ENCODE results near the gene RDH5.

Gene RDH5

DNA sequence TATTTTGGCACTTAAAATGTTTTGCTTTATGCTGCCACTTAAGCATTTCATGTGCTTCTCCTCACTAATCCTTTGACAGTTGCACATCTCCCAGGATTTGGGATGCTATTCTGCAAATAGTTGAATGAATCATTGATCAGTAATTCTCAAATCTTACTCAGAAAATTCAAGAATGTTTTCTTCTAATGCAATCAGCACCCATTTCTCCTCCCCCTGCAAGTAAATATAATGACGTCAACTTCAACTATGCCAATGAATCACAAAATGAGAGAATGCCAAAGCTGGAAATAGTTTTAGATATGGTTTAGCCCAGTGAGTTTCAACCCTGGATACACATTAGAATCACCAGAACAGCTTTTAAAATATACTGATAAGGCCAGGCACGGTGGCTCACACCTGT, 6.5 kb upstream of the RDH5 start:
- no peak for DNase-seq

DNA sequence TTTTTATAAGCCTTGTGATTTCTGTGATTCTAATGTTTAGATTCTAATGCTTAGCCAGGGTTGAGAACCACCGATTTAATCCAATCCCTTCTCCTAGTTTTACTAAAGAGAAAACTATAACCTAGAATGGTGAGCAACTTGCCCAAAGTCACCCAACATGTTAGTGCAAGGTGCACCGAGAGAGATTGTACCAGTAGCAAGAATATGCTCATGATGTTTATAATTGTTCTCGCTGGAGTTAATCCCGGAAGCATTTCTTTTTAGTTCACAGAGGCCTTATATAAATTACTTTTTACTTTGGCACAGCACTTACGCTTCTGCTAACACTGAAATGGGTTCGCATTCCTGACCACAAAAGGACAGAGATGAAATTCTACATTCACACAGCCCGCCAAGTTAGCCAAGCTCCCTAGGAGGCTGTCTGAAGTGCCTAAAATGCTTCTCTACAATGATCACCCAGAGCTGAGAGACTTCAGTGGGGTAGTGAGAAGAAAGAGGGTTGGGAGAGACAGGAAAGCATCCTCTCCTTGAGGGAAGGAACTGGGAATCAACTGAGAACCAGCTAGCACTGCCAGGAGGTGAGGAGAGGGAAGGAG, 4.9 kb upstream of the RDH5 start:
- no peak for DNase-seq

DNA sequence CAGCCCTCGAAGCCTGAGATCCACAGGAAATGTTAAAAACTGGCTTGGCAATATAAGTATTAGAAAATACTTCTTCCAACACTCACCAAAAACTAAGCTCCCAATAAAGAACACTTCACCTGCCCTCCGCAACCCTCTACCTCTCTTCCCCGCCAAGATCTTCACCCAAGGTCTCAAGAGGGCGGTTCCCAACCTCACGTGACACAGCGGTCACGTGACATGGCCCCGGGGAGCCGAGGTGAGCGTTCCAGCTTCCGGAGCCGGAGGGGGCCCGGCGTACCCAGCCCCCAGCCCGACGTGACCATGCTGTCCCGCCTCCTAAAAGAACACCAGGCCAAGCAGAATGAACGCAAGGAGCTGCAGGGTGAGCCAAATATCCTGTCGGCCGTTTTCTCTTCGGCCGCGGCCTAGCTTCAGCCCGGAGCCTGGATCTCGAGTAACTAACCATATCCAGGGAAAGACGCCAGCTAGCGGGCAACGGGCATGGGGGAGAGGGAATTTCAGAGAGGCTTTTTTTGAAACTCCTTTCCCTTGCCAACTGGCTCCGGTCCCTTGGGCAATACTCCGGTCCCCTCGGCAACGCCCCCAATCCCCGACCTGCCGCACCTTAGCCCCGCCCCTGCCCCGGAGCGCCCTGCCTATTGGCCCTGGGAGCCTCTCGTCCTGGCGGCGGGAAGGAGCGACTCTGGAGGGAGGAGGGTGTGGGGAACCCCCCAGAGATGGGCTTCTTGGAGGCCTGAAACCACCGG, 4.2 kb upstream of the RDH5 start, which contains the start of gene BLOC1S1:
TSS of gene BLOC1S1 (plus strand) at position 214 of the 749 bp plus-strand sequence. CDS start at position 220, 6 bp downstream.
- peak; percentile 82 to 92 (median 86) for DNase-seq

DNA sequence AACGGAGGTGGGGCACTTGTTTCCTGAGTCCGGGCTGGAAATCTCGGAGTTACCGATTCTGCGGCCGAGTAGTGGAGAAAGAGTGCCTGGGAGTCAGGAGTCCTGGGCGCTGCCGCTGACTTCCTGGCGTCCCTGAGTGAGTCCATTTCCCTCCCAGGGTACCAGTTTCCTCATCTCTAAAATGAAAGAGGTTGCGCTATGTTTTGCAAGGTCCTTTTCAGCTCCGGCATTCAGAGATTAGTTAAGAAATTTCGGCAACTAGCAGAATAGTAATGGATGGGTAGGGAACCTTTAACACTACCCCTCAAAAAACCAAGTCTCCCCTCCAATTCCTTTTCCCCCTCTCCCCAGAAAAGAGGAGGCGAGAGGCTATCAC, 3.6 kb upstream of the RDH5 start:
- no peak for DNase-seq

GRCh38 chr12:55717011-55718007, 2.9 kb upstream of the RDH5 start:
- DNase-seq = no peak

- no peak for DNase-seq
These were observed 2.2 kb upstream of the RDH5 start for GRCh38 chr12:55718015-55718414.

- DNase-seq = no peak
These were observed 1.4 kb upstream of the RDH5 start for GRCh38 chr12:55718624-55719275.

- DNase-seq = no peak
These were observed 822 bp upstream of the RDH5 start for GRCh38 chr12:55719371-55719770.

DNA sequence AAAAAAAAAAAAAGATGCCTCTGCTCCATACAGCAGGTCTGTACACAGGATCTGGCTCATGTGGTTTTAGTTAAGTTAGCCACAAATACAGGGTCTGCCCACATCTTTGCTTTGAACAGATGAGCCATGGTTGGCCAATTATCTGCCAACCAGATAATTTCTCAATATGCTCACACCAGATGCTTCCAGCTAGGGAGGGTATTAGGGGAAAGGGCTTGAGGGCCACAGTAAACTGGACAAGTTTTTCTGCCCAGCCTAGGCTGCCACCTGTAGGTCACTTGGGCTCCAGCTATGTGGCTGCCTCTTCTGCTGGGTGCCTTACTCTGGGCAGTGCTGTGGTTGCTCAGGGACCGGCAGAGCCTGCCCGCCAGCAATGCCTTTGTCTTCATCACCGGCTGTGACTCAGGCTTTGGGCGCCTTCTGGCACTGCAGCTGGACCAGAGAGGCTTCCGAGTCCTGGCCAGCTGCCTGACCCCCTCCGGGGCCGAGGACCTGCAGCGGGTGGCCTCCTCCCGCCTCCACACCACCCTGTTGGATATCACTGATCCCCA, 776 bp downstream of the RDH5 start:
- no peak for DNase-seq

GRCh38 chr12:55721601-55722213, 1.5 kb downstream of the RDH5 start:
- no peak for DNase-seq

DNA sequence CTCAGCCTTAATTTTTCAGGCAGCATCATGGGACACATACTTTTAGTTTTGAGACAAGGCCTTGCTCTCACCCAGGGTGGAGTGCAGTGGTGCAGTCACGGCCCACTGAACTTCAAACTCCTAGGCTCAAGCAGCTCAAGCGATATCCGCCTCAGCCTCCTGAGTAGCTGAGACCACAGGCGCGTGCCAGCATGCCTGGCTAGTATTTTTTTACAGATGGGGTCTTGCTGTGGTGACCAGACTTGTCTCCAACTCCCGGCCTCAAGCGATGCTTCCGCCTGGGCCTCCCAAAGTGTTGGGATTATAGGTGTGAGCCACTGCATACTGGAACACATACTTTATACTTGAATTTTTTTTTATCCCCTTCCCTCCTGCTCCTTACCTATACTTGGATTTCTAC, 2.8 kb downstream of the RDH5 start:
- DNase-seq = no peak

GRCh38 chr12:55723516-55724225, 3.5 kb downstream of the RDH5 start:
- DNase-seq = no peak

DNA sequence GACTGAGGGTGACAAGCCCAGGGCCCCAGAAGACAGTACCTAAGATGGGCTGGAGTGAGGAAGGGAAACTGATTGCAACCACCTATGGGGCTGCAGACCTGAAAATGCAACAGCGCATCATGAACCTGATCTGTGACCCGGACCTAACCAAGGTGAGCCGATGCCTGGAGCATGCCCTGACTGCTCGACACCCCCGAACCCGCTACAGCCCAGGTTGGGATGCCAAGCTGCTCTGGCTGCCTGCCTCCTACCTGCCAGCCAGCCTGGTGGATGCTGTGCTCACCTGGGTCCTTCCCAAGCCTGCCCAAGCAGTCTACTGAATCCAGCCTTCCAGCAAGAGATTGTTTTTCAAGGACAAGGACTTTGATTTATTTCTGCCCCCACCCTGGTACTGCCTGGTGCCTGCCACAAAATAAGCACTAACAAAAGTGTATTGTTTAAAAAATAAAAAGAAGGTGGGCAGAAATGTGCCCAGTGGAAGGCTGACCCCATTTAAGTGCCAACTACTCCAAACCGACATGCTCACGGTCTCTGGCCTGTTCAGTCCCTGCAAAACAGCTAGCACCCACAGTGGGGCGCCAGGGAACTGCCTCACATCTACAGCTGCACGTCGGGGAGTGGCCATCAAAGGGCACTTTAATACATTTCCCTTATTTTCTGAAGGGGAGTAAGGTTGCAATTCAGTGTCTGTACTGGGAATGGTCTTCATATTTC, 4.2 kb downstream of the RDH5 start:
- DNase-seq = peak in 2 of 4 experiments; percentile 51 to 55

DNA sequence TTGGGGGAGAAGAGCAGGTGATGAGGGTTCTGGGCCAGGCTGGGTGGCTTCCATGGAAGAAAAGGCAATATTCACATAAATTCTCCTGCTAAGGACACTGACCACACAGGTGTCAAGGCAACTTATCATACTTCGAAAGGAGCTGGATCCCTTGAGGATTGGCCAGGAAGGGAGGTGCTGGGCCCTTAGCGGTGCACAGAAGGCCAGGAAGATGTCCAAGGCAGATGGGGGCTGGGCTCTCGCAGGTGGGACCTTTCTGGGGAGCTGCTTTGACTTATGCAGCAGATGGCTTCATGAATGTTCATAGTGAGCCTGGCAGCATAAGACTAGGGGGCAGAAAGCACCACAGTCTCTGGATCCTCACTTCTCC, 4.7 kb downstream of the RDH5 start:
- DNase-seq = no peak

DNA sequence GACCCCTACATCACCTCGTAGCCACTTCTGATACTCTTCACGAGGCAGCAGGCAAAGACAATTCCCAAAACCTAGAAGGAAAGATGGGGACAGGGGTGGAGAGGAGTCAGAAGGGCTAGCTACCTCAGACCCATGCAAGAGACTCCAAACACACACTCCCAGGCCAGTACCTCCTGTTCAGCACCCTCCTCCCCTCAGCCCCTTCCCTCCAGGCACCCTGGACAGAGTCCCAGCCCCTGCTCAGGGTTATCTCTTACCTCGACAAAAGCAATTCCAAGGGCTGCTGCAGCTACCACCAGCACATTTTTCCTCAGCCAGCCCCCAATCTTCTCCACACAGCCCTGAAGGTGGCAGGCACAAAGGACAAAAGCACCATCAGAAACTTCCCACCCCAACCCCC, 5.4 kb downstream of the RDH5 start:
- no peak for DNase-seq

DNA sequence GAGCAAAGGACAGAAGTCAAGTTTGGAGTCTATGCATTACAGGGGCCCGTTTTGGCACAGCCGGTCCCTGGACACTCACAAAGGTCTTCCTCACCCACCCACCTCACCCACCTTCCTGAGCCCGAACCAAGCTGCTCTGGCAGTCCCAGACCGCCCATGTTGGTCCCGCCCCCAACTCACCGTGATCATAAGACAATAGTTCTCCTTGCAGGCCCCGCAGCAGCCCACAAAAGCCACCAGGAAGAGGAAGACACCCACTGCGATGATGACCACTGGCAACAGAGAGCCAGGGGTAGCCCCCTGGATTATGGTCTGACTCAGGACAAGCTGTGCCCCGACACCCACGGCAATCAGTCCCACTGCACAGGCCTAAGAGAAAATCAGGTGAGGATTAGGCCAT, 6.8 kb downstream of the RDH5 start:
- no peak for DNase-seq

GRCh38 chr12:55727643-55728185, 7.5 kb downstream of the RDH5 start:
- no peak for DNase-seq

- DNase-seq = no peak
These were observed 8.2 kb downstream of the RDH5 start for GRCh38 chr12:55728186-55728938.

DNA sequence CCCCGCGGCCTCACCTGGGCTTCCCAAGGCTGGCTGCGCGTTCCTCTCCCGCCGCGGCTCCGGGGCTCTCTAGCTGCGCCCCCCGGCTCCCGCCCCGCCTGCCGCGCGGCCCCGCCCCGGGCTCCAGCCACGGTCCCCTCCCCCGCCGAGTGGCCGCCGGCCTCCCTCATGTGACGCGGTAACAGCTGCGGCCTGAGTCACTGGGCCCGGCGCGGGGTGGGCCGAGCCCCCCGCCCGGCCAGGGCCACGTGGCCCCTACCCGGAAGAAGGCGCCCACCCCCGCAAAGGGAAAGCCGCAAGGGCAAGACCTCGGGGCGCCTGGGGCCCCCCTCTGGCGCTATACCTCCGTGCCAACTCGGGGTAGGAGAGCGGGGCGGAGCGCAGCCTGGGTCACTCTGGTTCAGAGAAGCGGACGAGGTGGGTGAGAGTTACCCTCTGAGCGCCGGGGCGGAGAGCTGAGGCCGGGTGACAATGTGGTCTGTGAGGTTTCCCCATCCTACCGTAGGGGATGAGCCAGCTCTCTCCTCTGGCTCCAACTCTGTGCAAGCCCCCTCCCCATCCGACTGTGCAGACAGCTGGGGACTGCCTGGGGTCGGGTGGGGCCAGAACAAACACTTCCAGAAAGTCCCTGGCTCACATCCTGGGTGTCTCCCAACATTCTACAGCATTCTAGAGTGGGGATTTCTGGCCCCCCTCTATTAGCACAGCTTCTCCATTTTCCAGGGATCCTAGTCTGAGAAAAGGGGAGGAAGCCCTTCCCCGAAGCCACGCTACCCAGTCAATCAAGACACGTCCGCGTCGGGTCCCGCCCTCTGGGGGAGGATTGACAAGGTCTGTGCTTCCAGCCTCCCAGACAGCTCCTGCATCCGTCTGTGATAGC, 9.0 kb downstream of the RDH5 start, which contains the start of gene CD63:
TSS of gene CD63 (minus strand) at position 71 of the 880 bp plus-strand sequence. CDS start 668 bp downstream, outside the sequence.
- peak in 3 of 4 experiments; percentile 27 to 36 (median 32) for DNase-seq

Measured in activated naive CD4-positive, alpha-beta T cell (primary cell).